ENCODE results near the gene SLIT3. TPM values are rescaled to one million over a fixed set of nuclear protein-coding genes. Genes with fewer than 3 reads are reported as not detected.

Gene SLIT3
- total and polyA plus RNA-seq, 2 experiments from 2014 or later: 0.59 to 0.71 TPM

DNA sequence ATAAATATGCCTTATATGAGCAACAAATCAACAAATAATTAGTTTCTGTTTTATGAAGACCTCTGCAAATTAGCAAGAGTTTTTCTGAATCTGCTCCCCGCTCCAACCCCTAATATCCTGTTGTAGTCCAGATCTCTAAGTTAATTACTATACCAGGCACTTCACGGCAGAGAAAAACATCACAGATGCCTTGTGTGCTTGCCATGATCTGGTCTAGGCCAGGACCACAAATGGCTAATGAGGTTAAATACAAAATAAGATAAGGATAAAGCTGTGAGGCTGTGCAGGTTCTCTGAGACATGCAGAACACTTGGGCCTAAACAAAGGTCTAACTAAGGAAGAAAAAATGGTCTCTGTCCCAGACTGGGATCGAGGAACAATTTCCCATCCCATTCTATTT, 150.8 kb downstream of the SLIT3 start:
- Histone ChIP-seq H3K9me2 (ENCODE audit: insufficient read depth) (no peaks in the 10 kb centered on the region), H3K4me2 (no peak overlapping the region), H3K36me3 (ENCODE audit: insufficient read depth) (no peaks in the 10 kb centered on the region), H4K20me1 (replicated peaks; ENCODE audit: insufficient read depth) (no peaks in the 10 kb centered on the region), H3K4me1 (ENCODE audit: insufficient read depth) (peaks cover 16% of the 10 kb centered on the region), H3K79me2 (replicated peaks; ENCODE audit: insufficient read depth) (no peaks in the 10 kb centered on the region), H3K4me3 (no peak overlapping the region), H3F3A (replicated peaks; ENCODE audit: low read depth) (no peaks in the 10 kb centered on the region), H2AFZ (no peak overlapping the region), H3K27me3 (ENCODE audit: insufficient read depth) (no peaks in the 10 kb centered on the region), H3K27ac (ENCODE audit: low read depth) (no peak overlapping the region)
- peaks cover 1% of the 10 kb centered on the region for H3K27me3 Mint-ChIP-seq (ENCODE audit: insufficient read depth, low read depth, poor library complexity)
- H3K36me3 Mint-ChIP-seq (ENCODE audit: low read depth): no peaks in the 10 kb centered on the region
- H3K4me3 Mint-ChIP-seq: no peak overlapping the region
- H3K27ac Mint-ChIP-seq: no peak overlapping the region
- no peak for ATAC-seq
- TF ChIP-seq, protein P1, sequence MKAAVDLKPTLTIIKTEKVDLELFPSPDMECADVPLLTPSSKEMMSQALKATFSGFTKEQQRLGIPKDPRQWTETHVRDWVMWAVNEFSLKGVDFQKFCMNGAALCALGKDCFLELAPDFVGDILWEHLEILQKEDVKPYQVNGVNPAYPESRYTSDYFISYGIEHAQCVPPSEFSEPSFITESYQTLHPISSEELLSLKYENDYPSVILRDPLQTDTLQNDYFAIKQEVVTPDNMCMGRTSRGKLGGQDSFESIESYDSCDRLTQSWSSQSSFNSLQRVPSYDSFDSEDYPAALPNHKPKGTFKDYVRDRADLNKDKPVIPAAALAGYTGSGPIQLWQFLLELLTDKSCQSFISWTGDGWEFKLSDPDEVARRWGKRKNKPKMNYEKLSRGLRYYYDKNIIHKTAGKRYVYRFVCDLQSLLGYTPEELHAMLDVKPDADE (IDR thresholded peaks at IDR 0.05): no peak
- TF ChIP-seq, protein P2, sequence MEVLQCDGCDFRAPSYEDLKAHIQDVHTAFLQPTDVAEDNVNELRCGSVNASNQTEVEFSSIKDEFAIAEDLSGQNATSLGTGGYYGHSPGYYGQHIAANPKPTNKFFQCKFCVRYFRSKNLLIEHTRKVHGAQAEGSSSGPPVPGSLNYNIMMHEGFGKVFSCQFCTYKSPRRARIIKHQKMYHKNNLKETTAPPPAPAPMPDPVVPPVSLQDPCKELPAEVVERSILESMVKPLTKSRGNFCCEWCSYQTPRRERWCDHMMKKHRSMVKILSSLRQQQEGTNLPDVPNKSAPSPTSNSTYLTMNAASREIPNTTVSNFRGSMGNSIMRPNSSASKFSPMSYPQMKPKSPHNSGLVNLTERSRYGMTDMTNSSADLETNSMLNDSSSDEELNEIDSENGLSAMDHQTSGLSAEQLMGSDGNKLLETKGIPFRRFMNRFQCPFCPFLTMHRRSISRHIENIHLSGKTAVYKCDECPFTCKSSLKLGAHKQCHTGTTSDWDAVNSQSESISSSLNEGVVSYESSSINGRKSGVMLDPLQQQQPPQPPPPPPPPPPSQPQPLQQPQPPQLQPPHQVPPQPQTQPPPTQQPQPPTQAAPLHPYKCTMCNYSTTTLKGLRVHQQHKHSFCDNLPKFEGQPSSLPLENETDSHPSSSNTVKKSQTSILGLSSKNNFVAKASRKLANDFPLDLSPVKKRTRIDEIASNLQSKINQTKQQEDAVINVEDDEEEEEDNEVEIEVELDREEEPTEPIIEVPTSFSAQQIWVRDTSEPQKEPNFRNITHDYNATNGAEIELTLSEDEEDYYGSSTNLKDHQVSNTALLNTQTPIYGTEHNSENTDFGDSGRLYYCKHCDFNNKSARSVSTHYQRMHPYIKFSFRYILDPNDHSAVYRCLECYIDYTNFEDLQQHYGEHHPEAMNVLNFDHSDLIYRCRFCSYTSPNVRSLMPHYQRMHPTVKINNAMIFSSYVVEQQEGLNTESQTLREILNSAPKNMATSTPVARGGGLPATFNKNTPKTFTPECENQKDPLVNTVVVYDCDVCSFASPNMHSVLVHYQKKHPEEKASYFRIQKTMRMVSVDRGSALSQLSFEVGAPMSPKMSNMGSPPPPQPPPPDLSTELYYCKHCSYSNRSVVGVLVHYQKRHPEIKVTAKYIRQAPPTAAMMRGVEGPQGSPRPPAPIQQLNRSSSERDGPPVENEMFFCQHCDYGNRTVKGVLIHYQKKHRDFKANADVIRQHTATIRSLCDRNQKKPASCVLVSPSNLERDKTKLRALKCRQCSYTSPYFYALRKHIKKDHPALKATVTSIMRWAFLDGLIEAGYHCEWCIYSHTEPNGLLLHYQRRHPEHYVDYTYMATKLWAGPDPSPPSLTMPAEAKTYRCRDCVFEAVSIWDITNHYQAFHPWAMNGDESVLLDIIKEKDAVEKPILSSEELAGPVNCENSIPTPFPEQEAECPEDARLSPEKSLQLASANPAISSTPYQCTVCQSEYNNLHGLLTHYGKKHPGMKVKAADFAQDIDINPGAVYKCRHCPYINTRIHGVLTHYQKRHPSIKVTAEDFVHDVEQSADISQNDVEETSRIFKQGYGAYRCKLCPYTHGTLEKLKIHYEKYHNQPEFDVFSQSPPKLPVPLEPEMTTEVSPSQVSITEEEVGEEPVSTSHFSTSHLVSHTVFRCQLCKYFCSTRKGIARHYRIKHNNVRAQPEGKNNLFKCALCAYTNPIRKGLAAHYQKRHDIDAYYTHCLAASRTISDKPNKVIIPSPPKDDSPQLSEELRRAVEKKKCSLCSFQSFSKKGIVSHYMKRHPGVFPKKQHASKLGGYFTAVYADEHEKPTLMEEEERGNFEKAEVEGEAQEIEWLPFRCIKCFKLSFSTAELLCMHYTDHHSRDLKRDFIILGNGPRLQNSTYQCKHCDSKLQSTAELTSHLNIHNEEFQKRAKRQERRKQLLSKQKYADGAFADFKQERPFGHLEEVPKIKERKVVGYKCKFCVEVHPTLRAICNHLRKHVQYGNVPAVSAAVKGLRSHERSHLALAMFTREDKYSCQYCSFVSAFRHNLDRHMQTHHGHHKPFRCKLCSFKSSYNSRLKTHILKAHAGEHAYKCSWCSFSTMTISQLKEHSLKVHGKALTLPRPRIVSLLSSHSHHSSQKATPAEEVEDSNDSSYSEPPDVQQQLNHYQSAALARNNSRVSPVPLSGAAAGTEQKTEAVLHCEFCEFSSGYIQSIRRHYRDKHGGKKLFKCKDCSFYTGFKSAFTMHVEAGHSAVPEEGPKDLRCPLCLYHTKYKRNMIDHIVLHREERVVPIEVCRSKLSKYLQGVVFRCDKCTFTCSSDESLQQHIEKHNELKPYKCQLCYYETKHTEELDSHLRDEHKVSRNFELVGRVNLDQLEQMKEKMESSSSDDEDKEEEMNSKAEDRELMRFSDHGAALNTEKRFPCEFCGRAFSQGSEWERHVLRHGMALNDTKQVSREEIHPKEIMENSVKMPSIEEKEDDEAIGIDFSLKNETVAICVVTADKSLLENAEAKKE (CRISPR knock-in tag; IDR thresholded peaks at IDR 0.05): no peak
- TF ChIP-seq EZH2 (IDR thresholded peaks at IDR 0.05; ENCODE audit: low read depth, unreplicated experiment): no peak
- no peak for TF ChIP-seq STAT1 (IDR thresholded peaks at IDR 0.05; ENCODE audit: unreplicated experiment)
- no peak for TF ChIP-seq JUNB (IDR thresholded peaks at IDR 0.05; ENCODE audit: unreplicated experiment)
- TF ChIP-seq, protein P3, sequence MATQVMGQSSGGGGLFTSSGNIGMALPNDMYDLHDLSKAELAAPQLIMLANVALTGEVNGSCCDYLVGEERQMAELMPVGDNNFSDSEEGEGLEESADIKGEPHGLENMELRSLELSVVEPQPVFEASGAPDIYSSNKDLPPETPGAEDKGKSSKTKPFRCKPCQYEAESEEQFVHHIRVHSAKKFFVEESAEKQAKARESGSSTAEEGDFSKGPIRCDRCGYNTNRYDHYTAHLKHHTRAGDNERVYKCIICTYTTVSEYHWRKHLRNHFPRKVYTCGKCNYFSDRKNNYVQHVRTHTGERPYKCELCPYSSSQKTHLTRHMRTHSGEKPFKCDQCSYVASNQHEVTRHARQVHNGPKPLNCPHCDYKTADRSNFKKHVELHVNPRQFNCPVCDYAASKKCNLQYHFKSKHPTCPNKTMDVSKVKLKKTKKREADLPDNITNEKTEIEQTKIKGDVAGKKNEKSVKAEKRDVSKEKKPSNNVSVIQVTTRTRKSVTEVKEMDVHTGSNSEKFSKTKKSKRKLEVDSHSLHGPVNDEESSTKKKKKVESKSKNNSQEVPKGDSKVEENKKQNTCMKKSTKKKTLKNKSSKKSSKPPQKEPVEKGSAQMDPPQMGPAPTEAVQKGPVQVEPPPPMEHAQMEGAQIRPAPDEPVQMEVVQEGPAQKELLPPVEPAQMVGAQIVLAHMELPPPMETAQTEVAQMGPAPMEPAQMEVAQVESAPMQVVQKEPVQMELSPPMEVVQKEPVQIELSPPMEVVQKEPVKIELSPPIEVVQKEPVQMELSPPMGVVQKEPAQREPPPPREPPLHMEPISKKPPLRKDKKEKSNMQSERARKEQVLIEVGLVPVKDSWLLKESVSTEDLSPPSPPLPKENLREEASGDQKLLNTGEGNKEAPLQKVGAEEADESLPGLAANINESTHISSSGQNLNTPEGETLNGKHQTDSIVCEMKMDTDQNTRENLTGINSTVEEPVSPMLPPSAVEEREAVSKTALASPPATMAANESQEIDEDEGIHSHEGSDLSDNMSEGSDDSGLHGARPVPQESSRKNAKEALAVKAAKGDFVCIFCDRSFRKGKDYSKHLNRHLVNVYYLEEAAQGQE (IDR thresholded peaks at IDR 0.05; ENCODE audit: unreplicated experiment): no peak
- TF ChIP-seq ZNF331 (CRISPR knock-in tag; IDR thresholded peaks at IDR 0.05; ENCODE audit: low read depth): no peak
- TF ChIP-seq, protein P4, sequence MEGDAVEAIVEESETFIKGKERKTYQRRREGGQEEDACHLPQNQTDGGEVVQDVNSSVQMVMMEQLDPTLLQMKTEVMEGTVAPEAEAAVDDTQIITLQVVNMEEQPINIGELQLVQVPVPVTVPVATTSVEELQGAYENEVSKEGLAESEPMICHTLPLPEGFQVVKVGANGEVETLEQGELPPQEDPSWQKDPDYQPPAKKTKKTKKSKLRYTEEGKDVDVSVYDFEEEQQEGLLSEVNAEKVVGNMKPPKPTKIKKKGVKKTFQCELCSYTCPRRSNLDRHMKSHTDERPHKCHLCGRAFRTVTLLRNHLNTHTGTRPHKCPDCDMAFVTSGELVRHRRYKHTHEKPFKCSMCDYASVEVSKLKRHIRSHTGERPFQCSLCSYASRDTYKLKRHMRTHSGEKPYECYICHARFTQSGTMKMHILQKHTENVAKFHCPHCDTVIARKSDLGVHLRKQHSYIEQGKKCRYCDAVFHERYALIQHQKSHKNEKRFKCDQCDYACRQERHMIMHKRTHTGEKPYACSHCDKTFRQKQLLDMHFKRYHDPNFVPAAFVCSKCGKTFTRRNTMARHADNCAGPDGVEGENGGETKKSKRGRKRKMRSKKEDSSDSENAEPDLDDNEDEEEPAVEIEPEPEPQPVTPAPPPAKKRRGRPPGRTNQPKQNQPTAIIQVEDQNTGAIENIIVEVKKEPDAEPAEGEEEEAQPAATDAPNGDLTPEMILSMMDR (conservative IDR thresholded peaks at IDR 0.05; ENCODE audit: low read depth in 2 of 2): no peak
- no peak for TF ChIP-seq POLR2AphosphoS5 (IDR thresholded peaks at IDR 0.05; ENCODE audit: low read depth)
- TF ChIP-seq ZNF114 (CRISPR knock-in tag; IDR thresholded peaks at IDR 0.05): no peak
- TF ChIP-seq CREB1 (CRISPR knock-in tag; IDR thresholded peaks at IDR 0.05; ENCODE audit: low read depth): no peak
- no peak for TF ChIP-seq EZH2phosphoT487 (IDR thresholded peaks at IDR 0.05; ENCODE audit: unreplicated experiment)
- TF ChIP-seq NANOG (IDR thresholded peaks at IDR 0.05; ENCODE audit: borderline replicate concordance): no peak
- H3K9me3 Mint-ChIP-seq: no peaks in the 10 kb centered on the region
- DNase-seq (ENCODE audit: low spot score): no peak
- peaks cover 40% of the 10 kb centered on the region for H3K4me1 Mint-ChIP-seq

All from GM23338 (cell line).